GM08714 (cell line): Measurements from ENCODE around the gene AEN.

Experiments
- H3K4me3 ChIP-seq: fragments of 200-500 bp; sonication (Bioruptor generic); 2 replicates; pipeline ENCODE4 v1.5.1; 2014; ENCODE audit warnings: mild to moderate bottlenecking, low read length, inconsistent platforms
- ZNF274 ChIP-seq: IDR thresholded peaks from 2 replicates; pipeline ENCODE4 v1.6.1; 2012; ENCODE audit warnings: mild to moderate bottlenecking, low read depth, low read length

Gene AEN

GRCh38 chr15:88607951-88608350 lies 13.2 kb upstream of the AEN start:
- no peak overlapping the region for H3K4me3 ChIP-seq
- no peak for TF ChIP-seq ZNF274

GRCh38 chr15:88608607-88609181 lies 12.4 kb upstream of the AEN start:
- TF ChIP-seq ZNF274: no peak
- no peak overlapping the region for H3K4me3 ChIP-seq

GRCh38 chr15:88609344-88610090 lies 11.6 kb upstream of the AEN start:
- no peak for TF ChIP-seq ZNF274

GRCh38 chr15:88610701-88611231 lies 10.4 kb upstream of the AEN start:
- no peak overlapping the region for H3K4me3 ChIP-seq
- TF ChIP-seq ZNF274: no peak

More at GRCh38 chr15:88609344-88610090, 11.6 kb upstream of the AEN start:
- no peak overlapping the region for H3K4me3 ChIP-seq

GRCh38 chr15:88612186-88612796 lies 8.8 kb upstream of the AEN start:
- TF ChIP-seq ZNF274: no peak
- H3K4me3 ChIP-seq: no peak overlapping the region

- no peak for TF ChIP-seq ZNF274
- H3K4me3 ChIP-seq: no peak overlapping the region
Observed at GRCh38 chr15:88613074-88613944, 7.8 kb upstream of the AEN start.

- no peak overlapping the region for H3K4me3 ChIP-seq
- no peak for TF ChIP-seq ZNF274
Observed at GRCh38 chr15:88615303-88616107, 5.6 kb upstream of the AEN start.

- no peak overlapping the region for H3K4me3 ChIP-seq
- no peak for TF ChIP-seq ZNF274
Observed at GRCh38 chr15:88616240-88616639, 4.9 kb upstream of the AEN start.

GRCh38 chr15:88617031-88617722 lies 4.0 kb upstream of the AEN start:
- TF ChIP-seq ZNF274: no peak
- H3K4me3 ChIP-seq: no peak overlapping the region

GRCh38 chr15:88617790-88618189 lies 3.4 kb upstream of the AEN start:
- no peak for TF ChIP-seq ZNF274
- H3K4me3 ChIP-seq: no peak overlapping the region

- TF ChIP-seq ZNF274: no peak
- H3K4me3 ChIP-seq: no peak overlapping the region
Observed at GRCh38 chr15:88618686-88619085, 2.5 kb upstream of the AEN start.

- no peak overlapping the region for H3K4me3 ChIP-seq
- no peak for TF ChIP-seq ZNF274
Observed at GRCh38 chr15:88619796-88620195, 1.3 kb upstream of the AEN start.
